Measurements from ENCODE around the gene GRAMD1B. TPM values are rescaled to one million over a fixed set of nuclear protein-coding genes. Genes with fewer than 3 reads are reported as not detected.
"Not testable (repeated sequence)": the region's sequence is repeated elsewhere in the genome, so short reads cannot be mapped to it uniquely, and the experiment has no call there.

The GRAMD1B gene
- total RNA-seq, 2 donors from 2014 or later: 3.1 to 3.8 TPM

DNA sequence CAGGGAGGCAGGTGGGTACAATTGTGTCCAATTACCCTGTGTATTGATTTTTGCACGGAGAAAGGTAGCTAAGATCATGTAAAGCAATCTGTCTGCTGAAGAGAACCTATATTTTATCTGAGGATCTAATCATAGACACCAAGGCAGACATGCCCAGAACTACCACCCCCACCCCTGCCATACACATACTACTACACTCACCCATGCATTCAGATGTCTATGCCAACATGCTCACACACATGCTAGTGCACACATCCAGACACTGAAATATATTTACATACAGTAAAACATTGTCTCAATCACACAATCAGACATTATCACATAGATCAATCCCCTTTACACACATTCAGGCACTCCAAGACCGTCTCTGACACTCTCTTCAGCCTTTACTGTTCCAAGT, 222.5 kb downstream of the GRAMD1B start:
- Histone ChIP-seq H3K4me3 (no peak overlapping the region), H3K27me3 (no peaks in the 10 kb centered on the region), H3K9me3 (no peaks in the 10 kb centered on the region), H3K27ac (no peak overlapping the region), H3K36me3 (no peaks in the 10 kb centered on the region), H3K4me1 (peaks cover 0 to 22% of the 10 kb centered on the region in 2 donors)
- no peak for DNase-seq (ENCODE audit: low spot score)
- TF ChIP-seq, protein P1, sequence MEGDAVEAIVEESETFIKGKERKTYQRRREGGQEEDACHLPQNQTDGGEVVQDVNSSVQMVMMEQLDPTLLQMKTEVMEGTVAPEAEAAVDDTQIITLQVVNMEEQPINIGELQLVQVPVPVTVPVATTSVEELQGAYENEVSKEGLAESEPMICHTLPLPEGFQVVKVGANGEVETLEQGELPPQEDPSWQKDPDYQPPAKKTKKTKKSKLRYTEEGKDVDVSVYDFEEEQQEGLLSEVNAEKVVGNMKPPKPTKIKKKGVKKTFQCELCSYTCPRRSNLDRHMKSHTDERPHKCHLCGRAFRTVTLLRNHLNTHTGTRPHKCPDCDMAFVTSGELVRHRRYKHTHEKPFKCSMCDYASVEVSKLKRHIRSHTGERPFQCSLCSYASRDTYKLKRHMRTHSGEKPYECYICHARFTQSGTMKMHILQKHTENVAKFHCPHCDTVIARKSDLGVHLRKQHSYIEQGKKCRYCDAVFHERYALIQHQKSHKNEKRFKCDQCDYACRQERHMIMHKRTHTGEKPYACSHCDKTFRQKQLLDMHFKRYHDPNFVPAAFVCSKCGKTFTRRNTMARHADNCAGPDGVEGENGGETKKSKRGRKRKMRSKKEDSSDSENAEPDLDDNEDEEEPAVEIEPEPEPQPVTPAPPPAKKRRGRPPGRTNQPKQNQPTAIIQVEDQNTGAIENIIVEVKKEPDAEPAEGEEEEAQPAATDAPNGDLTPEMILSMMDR (IDR thresholded peaks at IDR 0.05): no peak

DNA sequence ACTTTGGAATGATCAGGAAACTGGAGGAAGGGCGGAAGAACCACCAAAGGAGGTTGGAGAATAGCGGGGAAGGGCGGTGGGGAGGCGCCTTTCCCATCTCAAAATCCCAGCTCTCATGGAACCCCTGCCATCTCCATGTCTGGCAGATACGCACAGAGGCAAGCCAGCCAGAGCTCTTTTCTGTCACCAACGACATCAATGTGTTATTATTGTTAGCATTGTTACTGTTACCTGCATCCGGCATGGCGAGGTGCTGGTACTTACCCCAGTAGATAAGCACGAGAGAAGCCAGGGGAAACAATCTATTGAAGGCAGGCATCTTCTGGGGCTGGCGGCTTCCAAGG, 223.4 kb downstream of the GRAMD1B start:
- Histone ChIP-seq H3K9me3 (no peaks in the 10 kb centered on the region), H3K27ac (peak overlapping the region in 1 of 2 donors; percentile 71), H3K4me1 (peaks cover 0 to 22% of the 10 kb centered on the region in 2 donors), H3K27me3 (no peaks in the 10 kb centered on the region), H3K36me3 (no peaks in the 10 kb centered on the region), H3K4me3 (peak overlapping the region; percentile 50 to 66)
- no peak for DNase-seq (ENCODE audit: low spot score)
- TF ChIP-seq, protein P1 (IDR thresholded peaks at IDR 0.05): no peak

DNA sequence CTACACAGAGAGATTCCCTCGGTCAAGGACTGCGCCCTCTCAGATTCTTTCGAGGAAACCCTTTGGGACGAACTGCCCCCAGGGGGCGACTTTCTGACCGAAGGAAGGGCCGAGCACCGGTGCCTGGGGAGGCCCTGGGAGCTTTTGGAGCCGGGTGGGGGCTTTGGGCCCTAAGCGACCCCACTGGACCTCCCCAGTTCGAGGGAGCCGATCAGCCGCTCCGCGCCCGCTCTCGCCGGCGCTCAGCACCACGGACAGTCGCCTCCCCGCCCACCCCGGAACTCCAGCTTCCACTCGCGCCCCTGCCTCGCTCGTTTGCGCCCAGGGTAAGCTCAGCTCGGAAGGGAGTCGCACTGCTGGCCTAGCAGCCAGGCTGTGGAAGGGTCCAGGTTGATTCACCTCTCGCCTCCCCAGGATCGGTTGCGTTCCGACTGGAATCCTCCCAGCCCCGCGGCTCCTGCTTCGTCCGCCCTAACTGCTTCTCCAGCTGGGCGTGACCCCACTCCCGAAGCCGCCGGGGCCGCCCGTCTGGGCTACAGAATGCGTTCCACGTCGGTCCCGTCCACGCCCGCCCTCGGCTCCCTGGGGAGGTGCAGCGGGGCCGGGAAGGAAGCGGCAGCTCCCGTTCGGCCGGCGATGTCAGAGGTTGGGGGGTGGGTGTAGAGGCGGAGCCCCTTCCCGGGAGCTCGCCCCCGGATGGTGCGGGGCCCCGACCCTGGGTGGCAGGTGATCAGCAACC, 223.9 kb downstream of the GRAMD1B start:
- DNase-seq (ENCODE audit: low spot score): no peak
- Histone ChIP-seq H3K27ac (peak overlapping the region; percentile 71 to 73), H3K4me1 (peaks cover 0 to 22% of the 10 kb centered on the region in 2 donors), H3K4me3 (peak overlapping the region; percentile 50 to 66), H3K9me3 (no peaks in the 10 kb centered on the region), H3K36me3 (no peaks in the 10 kb centered on the region), H3K27me3 (no peaks in the 10 kb centered on the region)
- TF ChIP-seq, protein P1 (IDR thresholded peaks at IDR 0.05): no peak

DNA sequence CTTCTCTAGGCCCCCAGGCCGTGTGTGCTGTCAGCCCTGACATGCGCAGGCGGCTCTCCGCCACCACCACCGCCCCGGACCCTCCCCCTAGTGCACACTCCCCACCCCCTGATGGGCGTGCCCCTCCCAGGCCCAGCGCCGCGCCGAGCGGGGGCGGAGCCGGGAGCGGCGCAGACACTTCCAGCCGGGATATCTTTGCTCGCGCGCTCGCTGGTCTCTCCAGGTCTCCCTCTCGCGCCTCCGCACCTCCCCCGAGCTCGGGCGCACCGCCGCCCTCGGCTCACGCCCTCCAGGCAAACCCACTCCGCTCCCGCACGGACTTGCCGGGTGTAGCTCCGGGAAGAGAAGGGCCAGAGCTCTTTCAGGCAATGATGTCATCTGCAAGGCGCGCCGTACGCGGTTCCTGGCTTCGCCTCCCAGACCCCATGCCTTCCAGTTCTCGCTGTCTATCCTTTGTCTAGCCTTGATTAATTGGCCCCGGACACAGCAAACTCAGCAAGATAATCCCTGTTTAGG, 224.6 kb downstream of the GRAMD1B start, which contains the start of gene SCN3B:
SCN3B (minus strand) TSS at position 59 of the 516 bp plus-strand sequence. CDS start 823 bp downstream, outside the sequence.
- Histone ChIP-seq H3K36me3 (no peaks in the 10 kb centered on the region), H3K9me3 (no peaks in the 10 kb centered on the region), H3K27ac (peak within 1 kb of the TSS; percentile 71 to 73), H3K4me3 (peak within 1 kb of the TSS; percentile 50 to 66), H3K27me3 (no peaks in the 10 kb centered on the region), H3K4me1 (peaks cover 0 to 22% of the 10 kb centered on the region in 2 donors)
- no peak for DNase-seq (ENCODE audit: low spot score)
- TF ChIP-seq, protein P1 (IDR thresholded peaks at IDR 0.05): no peak

DNA sequence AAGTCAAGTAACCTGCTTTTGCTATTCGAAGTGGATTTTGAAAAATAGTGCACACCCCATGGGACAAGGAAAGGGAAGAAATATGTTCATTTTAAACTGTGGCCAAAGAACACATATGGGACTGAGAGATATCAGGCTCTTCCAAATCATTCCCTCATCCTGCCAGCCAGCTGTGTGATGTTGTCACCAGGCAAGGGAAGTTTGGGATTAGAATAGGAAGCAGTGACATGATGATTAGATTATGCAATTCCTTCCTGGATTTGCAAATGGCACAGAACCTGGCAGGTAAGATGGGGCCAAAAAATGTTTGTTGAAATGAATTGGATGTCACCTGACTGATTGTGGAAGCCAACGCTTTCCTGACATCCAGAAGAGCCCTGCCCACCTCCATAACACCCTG, 229.2 kb downstream of the GRAMD1B start:
- H3K4me1 ChIP-seq: peaks cover 0 to 12% of the 10 kb centered on the region in 2 donors
- no peaks in the 10 kb centered on the region for H3K27me3 ChIP-seq
- H3K36me3 ChIP-seq: no peaks in the 10 kb centered on the region
- no peak overlapping the region for H3K4me3 ChIP-seq
- H3K9me3 ChIP-seq: no peaks in the 10 kb centered on the region
- no peak for DNase-seq (ENCODE audit: low spot score)
- no peak overlapping the region for H3K27ac ChIP-seq
- TF ChIP-seq, protein P1 (IDR thresholded peaks at IDR 0.05): no peak

DNA sequence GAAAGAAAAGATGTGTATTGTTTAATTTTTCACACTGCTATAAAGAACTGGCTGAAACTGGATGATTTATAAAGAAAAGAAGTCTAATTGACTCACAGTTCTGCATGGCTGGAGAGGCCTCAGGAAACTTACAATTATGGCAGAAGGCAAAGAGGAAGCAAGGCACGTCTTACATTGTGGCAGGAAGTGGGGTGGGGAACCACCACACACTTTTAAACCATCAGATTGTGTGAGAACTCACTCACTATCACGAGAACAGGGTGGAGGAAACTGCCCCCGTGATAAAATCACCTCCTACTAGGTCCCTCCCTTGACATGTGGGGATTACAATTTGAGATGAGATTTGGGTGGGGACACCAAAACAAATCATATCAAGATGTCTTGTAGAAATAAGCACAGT, 229.9 kb downstream of the GRAMD1B start:
- not testable (repeated sequence) for H3K4me1 ChIP-seq; H3K4me3 ChIP-seq; H3K36me3 ChIP-seq; H3K27me3 ChIP-seq; DNase-seq (ENCODE audit: low spot score); H3K27ac ChIP-seq; H3K9me3 ChIP-seq

Data from right atrium auricular region (tissue), 2 donors.